ENCODE data around the gene ARID3A.

GRCh38 chr19:955803-956765 is 30.2 kb downstream of the ARID3A start:
- TF ChIP-seq POLR2A (IDR thresholded peaks at IDR 0.05) (no peak), POLR2AphosphoS5 (IDR thresholded peaks at IDR 0.05) (no peak), CTCF (IDR thresholded peaks at IDR 0.05) (no peak), EP300 (IDR thresholded peaks at IDR 0.05) (no peak)

Data from sigmoid colon (tissue), 4 donors.